ENCODE data around the gene CLMP.

CLMP gene

DNA sequence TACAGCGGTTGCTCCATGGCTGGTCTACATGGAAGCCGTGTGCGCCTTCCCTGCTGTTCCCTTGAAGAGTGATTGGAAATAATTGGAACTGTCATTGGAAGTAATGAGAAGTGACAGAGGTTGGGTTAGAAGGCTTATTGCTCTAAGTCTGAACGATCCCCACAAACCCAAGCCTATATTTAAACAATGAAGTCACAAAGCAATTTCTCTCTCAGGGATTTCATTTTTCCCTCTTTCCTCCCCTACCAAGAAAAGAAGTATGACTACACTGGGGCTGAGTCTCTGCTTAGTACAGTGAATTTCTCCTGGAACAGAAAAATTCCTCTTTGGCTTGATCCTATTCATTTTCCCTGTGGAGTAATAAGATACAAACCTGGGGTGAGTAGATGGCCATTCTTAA lies 7.8 kb downstream of the CLMP start:
- TF ChIP-seq, protein P1, sequence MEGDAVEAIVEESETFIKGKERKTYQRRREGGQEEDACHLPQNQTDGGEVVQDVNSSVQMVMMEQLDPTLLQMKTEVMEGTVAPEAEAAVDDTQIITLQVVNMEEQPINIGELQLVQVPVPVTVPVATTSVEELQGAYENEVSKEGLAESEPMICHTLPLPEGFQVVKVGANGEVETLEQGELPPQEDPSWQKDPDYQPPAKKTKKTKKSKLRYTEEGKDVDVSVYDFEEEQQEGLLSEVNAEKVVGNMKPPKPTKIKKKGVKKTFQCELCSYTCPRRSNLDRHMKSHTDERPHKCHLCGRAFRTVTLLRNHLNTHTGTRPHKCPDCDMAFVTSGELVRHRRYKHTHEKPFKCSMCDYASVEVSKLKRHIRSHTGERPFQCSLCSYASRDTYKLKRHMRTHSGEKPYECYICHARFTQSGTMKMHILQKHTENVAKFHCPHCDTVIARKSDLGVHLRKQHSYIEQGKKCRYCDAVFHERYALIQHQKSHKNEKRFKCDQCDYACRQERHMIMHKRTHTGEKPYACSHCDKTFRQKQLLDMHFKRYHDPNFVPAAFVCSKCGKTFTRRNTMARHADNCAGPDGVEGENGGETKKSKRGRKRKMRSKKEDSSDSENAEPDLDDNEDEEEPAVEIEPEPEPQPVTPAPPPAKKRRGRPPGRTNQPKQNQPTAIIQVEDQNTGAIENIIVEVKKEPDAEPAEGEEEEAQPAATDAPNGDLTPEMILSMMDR (IDR thresholded peaks at IDR 0.05; ENCODE audit: insufficient read depth, low read length, poor library complexity, severe bottlenecking) = no peak
- Histone ChIP-seq H3K36me3 (ENCODE audit: control insufficient read depth, insufficient read depth, low read length) (no peaks in the 10 kb centered on the region), H3K27me3 (replicated peaks; ENCODE audit: control insufficient read depth, insufficient read depth, low read length) (no peaks in the 10 kb centered on the region; the same call in none of the 2 replicates), H3K4me3 (replicated peaks; ENCODE audit: low read depth, low read length) (no peak overlapping the region)
- DNase-seq (ENCODE audit: extremely low read depth, insufficient read length) = no peak

DNA sequence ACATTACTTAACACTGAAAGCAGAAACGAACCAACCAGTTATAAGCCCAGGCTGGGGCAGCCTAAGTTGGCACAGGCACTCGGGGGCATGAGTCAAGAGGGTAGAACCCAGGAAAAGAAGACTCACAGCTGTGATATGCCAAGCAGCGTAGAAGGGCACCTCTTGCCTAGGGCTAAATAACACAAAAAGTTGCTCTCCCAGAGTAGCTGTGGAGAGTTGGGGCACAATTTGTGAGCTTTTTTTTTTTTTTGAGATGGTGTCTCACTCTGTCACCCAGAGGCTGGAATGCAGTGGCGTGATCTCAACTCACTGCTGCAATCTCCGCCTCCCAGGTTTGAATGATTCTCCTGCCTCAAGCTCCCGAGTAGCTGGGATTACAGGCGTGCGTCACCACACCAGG lies 8.8 kb downstream of the CLMP start:
- TF ChIP-seq, protein P1 (IDR thresholded peaks at IDR 0.05; ENCODE audit: insufficient read depth, low read length, poor library complexity, severe bottlenecking) = no peak
- Histone ChIP-seq H3K27me3 (replicated peaks; ENCODE audit: control insufficient read depth, insufficient read depth, low read length) (no peaks in the 10 kb centered on the region; the same call in none of the 2 replicates), H3K36me3 (ENCODE audit: control insufficient read depth, insufficient read depth, low read length) (no peaks in the 10 kb centered on the region), H3K4me3 (replicated peaks; ENCODE audit: low read depth, low read length) (no peak overlapping the region)
- DNase-seq (ENCODE audit: extremely low read depth, insufficient read length) = no peak

DNA sequence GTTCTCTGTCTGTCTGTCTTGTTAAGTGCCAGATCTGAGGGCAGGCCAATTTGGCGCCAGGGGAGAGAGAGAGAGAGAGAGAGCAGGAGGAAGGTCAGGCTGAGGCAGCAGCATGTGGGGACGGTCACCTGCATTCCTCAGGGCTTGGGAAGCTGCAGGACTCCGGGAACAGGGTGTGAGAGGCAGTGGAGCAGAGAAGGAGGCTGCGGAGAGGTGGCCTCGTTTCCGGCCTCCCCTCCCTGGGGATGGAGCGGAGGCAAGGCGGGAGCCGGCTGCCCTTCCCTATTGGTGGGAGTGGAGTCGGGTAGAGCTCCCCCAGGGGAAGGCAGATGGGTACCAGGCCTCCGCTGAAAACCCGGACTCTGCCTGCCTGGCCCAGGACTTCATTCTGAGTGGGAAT lies 9.7 kb downstream of the CLMP start:
- Histone ChIP-seq H3K4me3 (replicated peaks; ENCODE audit: low read depth, low read length) (no peak overlapping the region), H3K27me3 (replicated peaks; ENCODE audit: control insufficient read depth, insufficient read depth, low read length) (no peaks in the 10 kb centered on the region; the same call in none of the 2 replicates), H3K36me3 (ENCODE audit: control insufficient read depth, insufficient read depth, low read length) (no peaks in the 10 kb centered on the region)
- TF ChIP-seq, protein P1 (IDR thresholded peaks at IDR 0.05; ENCODE audit: insufficient read depth, low read length, poor library complexity, severe bottlenecking) = no peak
- DNase-seq (ENCODE audit: extremely low read depth, insufficient read length) = no peak

DNA sequence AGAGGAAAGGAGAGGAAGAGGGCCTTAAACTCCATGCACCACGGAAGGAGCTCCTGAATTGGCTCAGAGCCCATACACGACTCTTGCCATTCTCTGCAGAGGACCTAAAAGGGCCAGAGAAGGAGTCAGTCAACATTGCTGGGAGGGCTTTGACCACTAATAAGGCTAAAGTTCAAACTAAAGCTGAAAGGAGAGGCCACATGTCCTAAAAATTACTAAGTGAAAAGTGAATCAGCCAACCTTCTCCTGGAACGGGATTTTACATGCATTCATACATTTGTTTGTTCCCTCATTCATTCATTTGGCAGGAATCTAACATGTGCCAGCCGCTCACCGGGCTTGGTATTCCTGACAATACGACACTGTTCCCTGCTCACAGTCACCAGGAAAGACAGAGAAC lies 10.5 kb downstream of the CLMP start:
- H3K27me3 ChIP-seq (replicated peaks; ENCODE audit: control insufficient read depth, insufficient read depth, low read length) = no peaks in the 10 kb centered on the region; the same call in none of the 2 replicates
- TF ChIP-seq, protein P1 (IDR thresholded peaks at IDR 0.05; ENCODE audit: insufficient read depth, low read length, poor library complexity, severe bottlenecking) = no peak
- no peak overlapping the region for H3K4me3 ChIP-seq (replicated peaks; ENCODE audit: low read depth, low read length)
- no peak for DNase-seq (ENCODE audit: extremely low read depth, insufficient read length)
- H3K36me3 ChIP-seq (ENCODE audit: control insufficient read depth, insufficient read depth, low read length) = no peaks in the 10 kb centered on the region

DNA sequence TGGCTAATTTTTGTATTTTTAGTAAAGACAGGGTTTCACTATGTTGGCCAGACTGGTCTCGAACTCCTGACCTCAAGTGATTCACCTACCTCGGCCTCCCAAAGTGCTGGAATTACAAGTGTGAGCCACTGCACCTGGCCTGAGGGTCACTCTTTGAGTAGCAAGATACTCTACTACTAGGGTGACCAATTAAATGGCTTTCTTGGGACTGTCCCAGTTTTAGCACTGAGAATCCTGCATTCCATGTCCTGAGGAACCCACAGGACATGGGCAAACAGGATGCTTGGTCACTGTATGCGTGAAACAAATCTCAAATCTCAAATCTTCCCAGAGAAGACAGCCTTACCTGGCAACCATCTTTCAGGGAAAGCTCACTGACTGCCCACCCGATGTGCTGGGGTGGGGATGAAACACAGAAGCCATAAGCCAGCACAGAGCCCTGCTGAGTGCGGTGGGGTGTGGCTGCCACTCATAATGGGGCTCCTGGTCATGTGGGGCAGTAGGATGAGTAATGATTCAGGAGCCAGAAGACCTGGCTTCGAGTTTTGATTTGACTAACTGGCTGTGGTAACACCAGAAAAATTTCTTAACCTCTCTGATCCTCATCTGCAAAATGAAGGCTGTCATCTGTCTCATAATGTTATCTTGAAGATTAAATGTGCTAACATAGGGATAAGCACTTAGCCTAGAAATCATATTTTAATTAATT lies 11.5 kb downstream of the CLMP start:
- no peak for DNase-seq (ENCODE audit: extremely low read depth, insufficient read length)
- Histone ChIP-seq H3K36me3 (ENCODE audit: control insufficient read depth, insufficient read depth, low read length) (no peaks in the 10 kb centered on the region), H3K4me3 (replicated peaks; ENCODE audit: low read depth, low read length) (no peak overlapping the region), H3K27me3 (replicated peaks; ENCODE audit: control insufficient read depth, insufficient read depth, low read length) (no peaks in the 10 kb centered on the region; the same call in none of the 2 replicates)
- TF ChIP-seq, protein P1 (IDR thresholded peaks at IDR 0.05; ENCODE audit: insufficient read depth, low read length, poor library complexity, severe bottlenecking) = no peak

Measured in GM06990 (cell line).